SK-N-SH (cell line): ENCODE results near the gene IGF1R. TPM values are rescaled to one million over a fixed set of nuclear protein-coding genes. Genes with fewer than 3 reads are reported as not detected.

Experiments
- CTCF ChIA-PET: fragments of 300-600, 350-600 bp; formaldehyde crosslinking; extraction: SDS; loops from one replicate; lab custom pipeline; 2021; lab: Yijun Ruan, JAX
- POLR2A ChIA-PET: fragments of 350-600 bp; sonication (Branson Sonifier 250); formaldehyde crosslinking; extraction: SDS; loops from one replicate; lab custom pipeline; 2020; ENCODE audit warnings: antibody characterized with exemption, inconsistent platforms; lab: Yijun Ruan, JAX
- DNase-seq: peaks from one replicate; pipeline ENCODE4 v3.0.0; 2012
- H2AFZ ChIP-seq: fragments of 200-600 bp; sonication (generic); 2 replicates; pipeline ENCODE4 v1.8.1; 2016; ENCODE audit warnings: antibody characterized with exemption, mild to moderate bottlenecking, low read depth
- H3F3A ChIP-seq: fragments of 200-600 bp; sonication (generic); replicated peaks from 2 replicates; pipeline ENCODE3; 2016; ENCODE audit warnings: antibody characterized with exemption, mild to moderate bottlenecking; ENCODE audit not compliant: insufficient read depth
- H3K27ac ChIP-seq, 2 experiments: fragments of 200-500 bp in 1 of 2; fragments of 200-600 bp in 1 of 2; sonication (Bioruptor generic) in 1 of 2; sonication (generic), shearing (Covaris generic) in 1 of 2; 2 replicates each; pipeline versions ENCODE4 v1.5.1 to v1.6.1; 2014 to 2016; ENCODE audit warnings: low read depth in 2 of 2, inconsistent platforms in 1 of 2, low read length in 1 of 2, mild to moderate bottlenecking in 1 of 2, mixed read lengths in 1 of 2
- H3K27me3 ChIP-seq: fragments of 200-600 bp; sonication (generic), shearing (Covaris generic); 2 replicates; pipeline ENCODE4 v1.6.1; 2016; ENCODE audit warnings: mixed run types; ENCODE audit not compliant: insufficient read depth
- H3K36me3 ChIP-seq, 2 experiments: fragments of 200-500 bp in 1 of 2; fragments of 200-600 bp in 1 of 2; sonication (Bioruptor generic) in 1 of 2; sonication (generic) in 1 of 2; replicated peaks in 1 of 2; 2 replicates each; pipeline versions ENCODE3 to v1.5.1; 2014 to 2016; ENCODE audit warnings: low read length in 1 of 2, mild to moderate bottlenecking in 1 of 2; ENCODE audit not compliant: insufficient read depth in 2 of 2, control insufficient read depth in 1 of 2
- H3K4me1 ChIP-seq, 2 experiments: fragments of 200-500 bp in 1 of 2; fragments of 200-600 bp in 1 of 2; sonication (Bioruptor generic) in 1 of 2; sonication (generic), shearing (Covaris generic) in 1 of 2; 2 replicates each; pipeline versions ENCODE4 v1.5.1 to v1.6.1; 2014 to 2016; ENCODE audit warnings: low read depth in 1 of 2, low read length in 1 of 2, mixed run types in 1 of 2; ENCODE audit not compliant: insufficient read depth in 2 of 2, control insufficient read depth in 1 of 2
- H3K4me2 ChIP-seq: fragments of 200-600 bp; sonication (generic), shearing (Covaris generic); 2 replicates; pipeline ENCODE4 v1.6.1; 2017; ENCODE audit warnings: mixed run types
- H3K4me3 ChIP-seq, 2 experiments: fragments of 200-500 bp in 1 of 2; fragments of 200-600 bp in 1 of 2; sonication (Bioruptor generic) in 1 of 2; sonication (generic), shearing (Covaris generic) in 1 of 2; 2 replicates each; pipeline versions ENCODE4 v1.5.1 to v1.8.1; 2014 to 2016; ENCODE audit warnings: low read depth in 2 of 2, inconsistent platforms in 1 of 2, low read length in 1 of 2, mild to moderate bottlenecking in 1 of 2, mixed read lengths in 1 of 2, moderate library complexity in 1 of 2
- H3K79me2 ChIP-seq: fragments of 200-600 bp; sonication (generic); 2 replicates; pipeline ENCODE4 v1.8.1; 2017; ENCODE audit warnings: mild to moderate bottlenecking; ENCODE audit not compliant: insufficient read depth
- H3K9ac ChIP-seq: fragments of 200-600 bp; sonication (generic); 2 replicates; pipeline ENCODE4 v1.6.1; 2017; ENCODE audit warnings: mixed run types
- H3K9me2 ChIP-seq: fragments of 200-600 bp; sonication (generic); 2 replicates; pipeline ENCODE4 v1.6.1; 2017; ENCODE audit warnings: mixed run types
- H3K9me3 ChIP-seq: fragments of 200-600 bp; sonication (generic); 2 replicates; pipeline ENCODE4 v1.6.1; 2017; ENCODE audit warnings: mixed run types, mild to moderate bottlenecking, moderate library complexity
- H4K20me1 ChIP-seq: fragments of 200-600 bp; sonication (generic); 2 replicates; pipeline ENCODE4 v1.6.1; 2017; ENCODE audit warnings: mild to moderate bottlenecking, mixed run types; ENCODE audit not compliant: insufficient read depth
- CHD2 ChIP-seq: fragments of 150-350 bp; IDR thresholded peaks from 2 replicates; pipeline ENCODE4 v1.6.1; 2018; ENCODE audit warnings: low read length; ENCODE audit not compliant: partially characterized antibody
- ELF1 ChIP-seq: IDR thresholded peaks from 2 replicates; pipeline ENCODE4 v1.4.0; 2012
- FOSL2 ChIP-seq: IDR thresholded peaks from 2 replicates; pipeline ENCODE4 v1.4.0; 2012; ENCODE audit warnings: low read depth, mild to moderate bottlenecking, moderate library complexity, borderline replicate concordance
- FOXM1 ChIP-seq: IDR thresholded peaks from 2 replicates; pipeline ENCODE4 v1.4.0; 2012; ENCODE audit warnings: low read depth, mild to moderate bottlenecking
- GATA2 ChIP-seq: sonication (generic); formaldehyde crosslinking; IDR thresholded peaks from 2 replicates; pipeline ENCODE4 v1.5.0; 2020; ENCODE audit warnings: mild to moderate bottlenecking, missing genetic modification reagents
- IRF3 ChIP-seq: fragments of 150-350 bp; IDR thresholded peaks from 2 replicates; pipeline ENCODE4 v1.6.1; 2016; ENCODE audit warnings: mild to moderate bottlenecking, low read depth, low read length
- JUND ChIP-seq: IDR thresholded peaks from 2 replicates; pipeline ENCODE4 v1.4.0; 2012
- MAX ChIP-seq: IDR thresholded peaks from 2 replicates; pipeline ENCODE4 v1.4.0; 2012; ENCODE audit warnings: low read depth
- PBX3 ChIP-seq: IDR thresholded peaks from 2 replicates; pipeline ENCODE4; 2012
- POLR2AphosphoS5 ChIP-seq: IDR thresholded peaks from 2 replicates; pipeline ENCODE4 v1.6.1; 2012; ENCODE audit warnings: low read depth, low read length
- REST ChIP-seq: IDR thresholded peaks from 2 replicates; pipeline ENCODE4 v1.6.1; 2012; ENCODE audit warnings: mild to moderate bottlenecking, low read depth, low read length, moderate library complexity
- RFX5 ChIP-seq: IDR thresholded peaks from 2 replicates; pipeline ENCODE4 v1.6.1; 2012; ENCODE audit warnings: mild to moderate bottlenecking, improper control_type of control experiment, low read length
- TAF1 ChIP-seq: IDR thresholded peaks from 2 replicates; pipeline ENCODE4 v1.6.1; 2012; ENCODE audit warnings: low read depth, mild to moderate bottlenecking, low read length, moderate library complexity, borderline replicate concordance
- TCF12 ChIP-seq: IDR thresholded peaks from 2 replicates; pipeline ENCODE4 v1.4.0; 2012
- TEAD4 ChIP-seq: IDR thresholded peaks from 2 replicates; pipeline ENCODE4 v1.4.0; 2012; ENCODE audit warnings: mild to moderate bottlenecking, borderline replicate concordance; ENCODE audit not compliant: insufficient read depth
- USF1 ChIP-seq: IDR thresholded peaks from 2 replicates; pipeline ENCODE4 v1.4.0; 2012; ENCODE audit warnings: low read depth, borderline replicate concordance
- YY1 ChIP-seq: IDR thresholded peaks from 2 replicates; pipeline ENCODE4 v1.4.0; 2012; ENCODE audit warnings: low read depth, mild to moderate bottlenecking
- ZBTB33 ChIP-seq: IDR thresholded peaks from 2 replicates; pipeline ENCODE4 v1.4.0; 2012; ENCODE audit warnings: low read depth, borderline replicate concordance
- WGBS: methylation state at CpG from one replicate; pipeline ENCODE4 v1.1.6; 2017; ENCODE audit warnings: low lambda C conversion rate; 5-methylcytosine and 5-hydroxymethylcytosine counted together
- polyA plus RNA-seq, 3 experiments: library from polyadenylated mRNA; depleted of rRNA; stranded (reverse); fragments of >200 nt; gene quantifications; 2 replicates each; pipeline ENCODE4 v1.2.3, GENCODE V29; 2012

Gene IGF1R
- polyA plus RNA-seq, 1 of the 3 experiments (the other 2 are of a cell fraction): 9.5 TPM

GRCh38 chr15:98767692-98768091, 119.4 kb downstream of the IGF1R start:
- CTCF ChIA-PET: interaction anchor here (1.2 to 1.8 kb wide), 4 partner anchors 10 to 108 kb away, joined by 3 to 6 read pairs (median 4); no protein-coding TSS in a partner anchor
- no peak overlapping the region for H2AFZ ChIP-seq
- H3K9me2 ChIP-seq: no peaks in the 10 kb centered on the region
- H3K4me2 ChIP-seq: no peak overlapping the region
- H3K9ac ChIP-seq: no peak overlapping the region
- H4K20me1 ChIP-seq: peaks cover 17% of the 10 kb centered on the region; the same call in 1 of the 2 replicates
- no peak overlapping the region for H3K4me3 ChIP-seq
- TF ChIP-seq GATA2 (CRISPR knock-in tag) (no peak), MAX (no peak), TAF1 (no peak), TEAD4 (no peak), CHD2 (no peak), IRF3 (no peak), FOSL2 (no peak), RFX5 (no peak), POLR2AphosphoS5 (no peak), ELF1 (no peak), TCF12 (no peak), FOXM1 (no peak), JUND (no peak)
- no peaks in the 10 kb centered on the region for H3K9me3 ChIP-seq
- POLR2A ChIA-PET: interaction anchor here (0.5 kb wide), 1 partner anchor 104 kb away, joined by 3 read pairs; no protein-coding TSS in a partner anchor
- no peak for DNase-seq
- H3K27me3 ChIP-seq: no peaks in the 10 kb centered on the region
- H3K27ac ChIP-seq: no peak overlapping the region
- peaks cover 5% of the 10 kb centered on the region for H3F3A ChIP-seq
- no peaks in the 10 kb centered on the region for H3K36me3 ChIP-seq
- 100% methylated on average over 4 of the region's 4 CpGs for WGBS
- peaks cover 4% of the 10 kb centered on the region in 2 experiments; a peak in 1 of 4 replicates for H3K4me1 ChIP-seq
- peaks cover 79% of the 10 kb centered on the region for H3K79me2 ChIP-seq

GRCh38 chr15:98769867-98770266, 121.5 kb downstream of the IGF1R start:
- no peak for DNase-seq
- peaks cover 7% of the 10 kb centered on the region in 2 experiments; a peak in 2 of 4 replicates for H3K4me1 ChIP-seq
- CTCF ChIA-PET: no interaction called here
- H3K79me2 ChIP-seq: peaks cover 74% of the 10 kb centered on the region
- no peak overlapping the region for H3K4me2 ChIP-seq
- H2AFZ ChIP-seq: no peak overlapping the region
- H3K27me3 ChIP-seq: no peaks in the 10 kb centered on the region
- H3K9me3 ChIP-seq: no peaks in the 10 kb centered on the region
- 97% methylated on average over 6 of the region's 6 CpGs for WGBS
- POLR2A ChIA-PET: no interaction called here
- H3K27ac ChIP-seq: no peak overlapping the region
- H4K20me1 ChIP-seq: peaks cover 17% of the 10 kb centered on the region
- no peak overlapping the region for H3K9ac ChIP-seq
- H3K36me3 ChIP-seq: no peaks in the 10 kb centered on the region
- H3K4me3 ChIP-seq: no peak overlapping the region
- H3K9me2 ChIP-seq: no peaks in the 10 kb centered on the region
- no peaks in the 10 kb centered on the region for H3F3A ChIP-seq
- TF ChIP-seq USF1 (no peak), PBX3 (no peak), YY1 (no peak), TAF1 (no peak), REST (no peak), TCF12 (no peak), GATA2 (CRISPR knock-in tag) (no peak), IRF3 (no peak), ZBTB33 (no peak)
